GM06990 (cell line): ENCODE data around the gene HMCN1.

Source experiments
- DNase-seq: peaks from one replicate; pipeline ENCODE4 v3.0.0-alpha.2; 2011; ENCODE audit not compliant: insufficient read length; ENCODE audit errors: extremely low read depth
- H3K27me3 ChIP-seq: replicated peaks from 2 replicates; pipeline ENCODE4 v1.6.0; 2011; ENCODE audit warnings: low read length; ENCODE audit not compliant: control insufficient read depth, insufficient read depth
- H3K36me3 ChIP-seq: 2 replicates; pipeline ENCODE4 v1.5.1; 2011; ENCODE audit warnings: low read length; ENCODE audit not compliant: control insufficient read depth, insufficient read depth
- H3K4me3 ChIP-seq: replicated peaks from 2 replicates; pipeline ENCODE4 v1.5.1; 2011; ENCODE audit warnings: low read depth, mild to moderate bottlenecking, control low read depth, low read length
- TF ChIP-seq, protein P1 (sequence below): IDR thresholded peaks from 2 replicates; pipeline ENCODE4 v1.5.1; 2011; ENCODE audit warnings: low read length, control low read depth, mild to moderate bottlenecking, inconsistent platforms; ENCODE audit not compliant: insufficient read depth, poor library complexity, severe bottlenecking

Gene HMCN1

DNA sequence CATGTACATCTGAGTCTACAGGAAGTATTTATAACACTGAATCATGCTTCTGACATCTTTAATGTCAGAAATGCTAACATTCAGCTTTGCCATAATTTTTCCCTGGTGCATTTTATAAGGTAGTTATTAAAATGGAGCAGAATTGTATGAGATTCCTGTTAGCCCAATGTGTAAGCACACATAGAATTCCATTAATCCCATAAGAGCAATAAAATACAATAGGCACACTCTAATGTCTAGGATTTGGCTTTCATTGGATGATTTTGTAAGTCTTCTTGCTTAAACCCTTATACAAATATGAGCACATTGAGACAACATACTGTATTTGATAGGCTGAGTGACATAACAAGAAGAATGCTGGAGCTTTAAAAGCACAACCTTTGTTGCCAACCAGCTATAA lies 256.4 kb downstream of the HMCN1 start:
- Histone ChIP-seq H3K4me3 (no peak overlapping the region), H3K27me3 (no peaks in the 10 kb centered on the region; the same call in 1 of the 2 replicates), H3K36me3 (no peaks in the 10 kb centered on the region)
- TF ChIP-seq, protein P1, sequence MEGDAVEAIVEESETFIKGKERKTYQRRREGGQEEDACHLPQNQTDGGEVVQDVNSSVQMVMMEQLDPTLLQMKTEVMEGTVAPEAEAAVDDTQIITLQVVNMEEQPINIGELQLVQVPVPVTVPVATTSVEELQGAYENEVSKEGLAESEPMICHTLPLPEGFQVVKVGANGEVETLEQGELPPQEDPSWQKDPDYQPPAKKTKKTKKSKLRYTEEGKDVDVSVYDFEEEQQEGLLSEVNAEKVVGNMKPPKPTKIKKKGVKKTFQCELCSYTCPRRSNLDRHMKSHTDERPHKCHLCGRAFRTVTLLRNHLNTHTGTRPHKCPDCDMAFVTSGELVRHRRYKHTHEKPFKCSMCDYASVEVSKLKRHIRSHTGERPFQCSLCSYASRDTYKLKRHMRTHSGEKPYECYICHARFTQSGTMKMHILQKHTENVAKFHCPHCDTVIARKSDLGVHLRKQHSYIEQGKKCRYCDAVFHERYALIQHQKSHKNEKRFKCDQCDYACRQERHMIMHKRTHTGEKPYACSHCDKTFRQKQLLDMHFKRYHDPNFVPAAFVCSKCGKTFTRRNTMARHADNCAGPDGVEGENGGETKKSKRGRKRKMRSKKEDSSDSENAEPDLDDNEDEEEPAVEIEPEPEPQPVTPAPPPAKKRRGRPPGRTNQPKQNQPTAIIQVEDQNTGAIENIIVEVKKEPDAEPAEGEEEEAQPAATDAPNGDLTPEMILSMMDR, result no peak
- DNase-seq, result no peak

DNA sequence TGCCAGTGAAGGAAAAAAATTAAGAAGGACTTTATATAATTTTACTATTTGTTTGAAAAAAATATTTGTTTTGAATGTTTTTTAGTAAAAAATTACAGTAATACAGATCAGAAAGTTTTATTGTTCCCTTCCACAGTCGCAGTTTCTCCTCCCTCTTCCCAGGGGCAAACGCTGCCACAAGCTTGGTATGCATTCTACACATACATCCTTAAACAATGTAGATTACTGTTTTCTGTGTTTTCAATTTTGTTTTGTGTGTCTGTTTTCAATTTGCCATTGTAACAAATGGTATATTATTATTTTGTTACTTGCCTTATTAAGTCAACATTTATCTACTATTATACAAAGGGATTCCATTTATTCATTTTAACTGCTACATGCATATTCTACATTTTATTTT lies 257.1 kb downstream of the HMCN1 start:
- Histone ChIP-seq H3K36me3 (no peaks in the 10 kb centered on the region), H3K27me3 (no peaks in the 10 kb centered on the region; the same call in 1 of the 2 replicates), H3K4me3 (no peak overlapping the region)
- TF ChIP-seq, protein P1, result no peak
- no peak for DNase-seq

DNA sequence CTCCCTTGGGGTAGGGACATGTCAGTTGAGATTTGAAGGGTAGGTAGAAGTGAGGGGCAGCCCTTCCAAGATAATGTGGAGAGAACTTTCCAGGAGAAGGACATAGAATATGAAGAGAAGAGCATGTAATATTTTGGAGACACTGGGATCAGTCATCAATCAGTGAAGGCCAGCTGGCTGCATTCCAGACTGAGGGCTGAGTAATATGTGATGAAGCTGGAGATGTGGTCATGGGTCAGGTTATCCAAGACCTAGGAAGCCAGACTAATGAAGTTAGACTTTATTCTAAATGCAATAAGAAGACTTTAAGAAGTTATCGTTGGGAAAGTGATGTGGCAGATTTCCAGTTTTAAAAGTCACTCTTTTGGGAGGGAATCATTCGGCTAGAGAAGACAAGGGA lies 262.0 kb downstream of the HMCN1 start:
- H3K4me3 ChIP-seq, result no peak overlapping the region
- TF ChIP-seq, protein P1, result no peak
- no peaks in the 10 kb centered on the region for H3K27me3 ChIP-seq
- no peaks in the 10 kb centered on the region for H3K36me3 ChIP-seq
- no peak for DNase-seq

DNA sequence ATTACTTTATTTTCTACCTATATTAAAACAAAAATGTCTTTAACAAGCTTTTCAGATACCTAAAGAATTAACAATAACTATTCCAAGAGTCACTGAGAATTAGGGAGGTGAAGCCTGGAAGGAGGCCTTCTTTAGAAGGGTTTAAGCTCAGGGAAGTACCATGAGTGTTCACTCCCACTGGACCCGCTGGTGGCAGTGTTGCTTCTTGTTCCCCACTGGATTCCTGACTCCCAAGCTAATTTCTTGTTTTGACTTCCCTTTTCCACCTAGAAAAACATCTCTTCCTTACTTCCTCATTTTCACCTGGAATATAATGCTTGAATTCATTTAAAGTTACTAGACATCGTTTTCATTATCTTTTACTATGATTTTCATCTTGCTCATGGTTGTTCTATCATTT lies 264.2 kb downstream of the HMCN1 start:
- no peaks in the 10 kb centered on the region for H3K36me3 ChIP-seq
- H3K27me3 ChIP-seq, result no peaks in the 10 kb centered on the region
- TF ChIP-seq, protein P1, result no peak
- no peak for DNase-seq
- H3K4me3 ChIP-seq, result no peak overlapping the region

DNA sequence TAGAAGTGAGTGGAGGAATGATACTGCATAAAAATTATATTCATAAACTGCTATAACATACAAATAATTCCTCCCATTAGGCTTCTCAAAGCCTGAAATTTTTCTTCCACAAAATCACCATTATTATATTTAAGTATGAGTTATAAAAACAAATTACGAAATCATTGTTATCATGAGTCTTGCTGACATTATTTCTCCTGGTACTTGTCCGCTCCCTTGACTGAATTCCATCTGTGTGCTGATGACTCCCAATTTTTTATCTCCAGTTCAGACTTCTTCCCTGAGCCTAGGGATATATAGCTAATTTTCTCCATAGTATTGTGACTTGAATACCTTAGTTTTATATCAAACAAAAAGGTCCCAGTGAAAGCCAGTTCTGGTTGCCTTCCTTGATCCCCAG lies 268.2 kb downstream of the HMCN1 start:
- TF ChIP-seq, protein P1, result no peak
- Histone ChIP-seq H3K4me3 (no peak overlapping the region), H3K36me3 (no peaks in the 10 kb centered on the region), H3K27me3 (no peaks in the 10 kb centered on the region)
- no peak for DNase-seq

DNA sequence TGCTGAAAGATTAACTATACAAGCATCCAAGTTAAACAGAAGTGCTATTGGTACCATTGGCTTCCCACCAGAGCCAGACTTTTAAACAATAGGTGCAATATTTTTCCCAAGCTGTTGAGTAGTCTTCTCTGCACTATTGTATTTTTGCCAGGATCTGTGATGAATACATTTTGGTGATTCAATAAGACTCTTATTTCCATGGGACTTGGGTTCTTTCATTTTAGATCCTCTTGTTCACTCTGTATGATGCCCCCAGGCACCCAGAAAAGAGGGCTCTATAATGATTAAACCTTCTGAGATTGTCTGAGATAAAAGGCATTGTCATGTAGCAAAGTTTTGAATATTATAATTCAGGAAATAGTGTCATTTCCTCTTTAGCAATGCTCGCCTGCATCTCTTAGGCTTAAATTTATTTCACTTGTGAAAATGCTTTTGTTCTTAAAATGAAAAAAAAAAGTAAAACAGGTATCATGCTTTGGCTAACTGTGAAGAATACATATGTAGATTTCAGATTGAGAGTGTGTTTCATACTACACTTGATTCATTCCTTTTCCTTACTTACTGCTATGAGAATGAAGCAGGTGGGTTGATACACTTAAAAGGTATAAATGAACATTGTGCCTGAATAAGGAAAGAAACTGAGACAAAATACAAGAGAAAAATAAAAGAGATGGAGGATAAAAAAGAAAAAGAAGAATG lies 275.0 kb downstream of the HMCN1 start:
- DNase-seq, result no peak
- Histone ChIP-seq H3K36me3 (no peaks in the 10 kb centered on the region), H3K27me3 (no peaks in the 10 kb centered on the region), H3K4me3 (no peak overlapping the region)
- TF ChIP-seq, protein P1, result no peak
